ENCODE data around the gene WIZ.
"Not testable (repeated sequence)": the region's sequence is repeated elsewhere in the genome, so short reads cannot be mapped to it uniquely, and the experiment has no call there.

The WIZ gene

GRCh38 chr19:15402411-15403150 is 47.2 kb downstream of the WIZ start:
- DNase-seq (ENCODE audit: low read depth), result no peak

- DNase-seq (ENCODE audit: low read depth), result no peak
These were observed 48.4 kb downstream of the WIZ start for GRCh38 chr19:15401397-15401710.

- DNase-seq (ENCODE audit: low read depth), result no peak
These were observed 49.0 kb downstream of the WIZ start for GRCh38 chr19:15400521-15401396.

GRCh38 chr19:15399635-15400034 is 50.1 kb downstream of the WIZ start:
- DNase-seq (ENCODE audit: low read depth), result no peak

GRCh38 chr19:15399234-15399515 is 50.6 kb downstream of the WIZ start:
- no peak for DNase-seq (ENCODE audit: low read depth)

- no peak for DNase-seq (ENCODE audit: low read depth)
These were observed 51.1 kb downstream of the WIZ start for GRCh38 chr19:15398501-15399233.

- no peak for DNase-seq (ENCODE audit: low read depth)
These were observed 52.0 kb downstream of the WIZ start for GRCh38 chr19:15397782-15398181.

GRCh38 chr19:15397236-15397635 is 52.5 kb downstream of the WIZ start:
- DNase-seq (ENCODE audit: low read depth), result no peak

- no peak for DNase-seq (ENCODE audit: low read depth)
These were observed 53.3 kb downstream of the WIZ start for GRCh38 chr19:15396436-15396835.

GRCh38 chr19:15395251-15395650 is 54.5 kb downstream of the WIZ start:
- DNase-seq (ENCODE audit: low read depth), result not testable (repeated sequence)

- DNase-seq (ENCODE audit: low read depth), result no peak
These were observed 55.3 kb downstream of the WIZ start for GRCh38 chr19:15394426-15394825.

GRCh38 chr19:15393963-15394362 is 55.8 kb downstream of the WIZ start:
- DNase-seq (ENCODE audit: low read depth), result no peak

GRCh38 chr19:15390814-15391213 is 58.9 kb downstream of the WIZ start:
- no peak for DNase-seq (ENCODE audit: low read depth)

GRCh38 chr19:15381864-15382263 is 67.9 kb downstream of the WIZ start:
- no peak for DNase-seq (ENCODE audit: low read depth)

GRCh38 chr19:15381429-15381828 is 68.3 kb downstream of the WIZ start:
- DNase-seq (ENCODE audit: low read depth), result no peak

GRCh38 chr19:15379999-15380647 is 69.6 kb downstream of the WIZ start:
- peak; percentile 12 for DNase-seq (ENCODE audit: low read depth)

- DNase-seq (ENCODE audit: low read depth), result peak; percentile 96
These were observed 70.4 kb downstream of the WIZ start, which contains the start of gene AKAP8 for GRCh38 chr19:15379083-15379998. Gene AKAP8, minus strand, starts transcription at chr19:15379787. Its CDS starts 56 bp downstream, at chr19:15379731.

GRCh38 chr19:15378534-15379082 is 71.1 kb downstream of the WIZ start:
- DNase-seq (ENCODE audit: low read depth), result no peak

GRCh38 chr19:15374796-15375440 is 74.8 kb downstream of the WIZ start:
- no peak for DNase-seq (ENCODE audit: low read depth)

GRCh38 chr19:15374105-15374651 is 75.6 kb downstream of the WIZ start:
- no peak for DNase-seq (ENCODE audit: low read depth)

Measured in stimulated activated CD8-positive, alpha-beta memory T cell treated with anti-CD3 and anti-CD28 coated beads, Interleukin-15, amount 100 ng/mL, for 1 hour (primary cell).